ENCODE data around the gene LRRC75A.
"Not testable (repeated sequence)": the region's sequence is repeated elsewhere in the genome, so short reads cannot be mapped to it uniquely, and the experiment has no call there.

DNA sequence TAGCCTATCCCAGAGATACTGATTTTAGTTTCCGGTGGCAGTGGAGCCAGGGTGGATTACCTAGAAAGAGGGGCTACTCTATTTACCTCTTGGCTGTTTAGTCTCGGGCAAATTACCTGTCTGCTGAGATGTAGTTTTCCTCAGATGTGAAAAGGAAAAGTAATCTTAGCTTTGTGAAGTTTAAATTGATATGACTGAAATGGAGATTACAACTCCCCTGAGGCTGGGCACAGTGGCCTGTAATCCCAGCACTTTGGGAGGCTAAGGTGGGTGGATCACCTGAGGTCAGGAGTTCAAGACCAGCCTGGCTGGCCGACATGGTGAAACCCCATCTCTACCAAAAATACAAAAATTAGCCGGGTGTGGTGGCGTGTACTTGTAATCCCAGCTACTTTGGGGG is 51.6 kb downstream of the LRRC75A start:
- not testable (repeated sequence) for TF ChIP-seq CHD2 (IDR thresholded peaks at IDR 0.05; ENCODE audit: low read length); POLR2A (IDR thresholded peaks at IDR 0.05; ENCODE audit: control extremely low read depth in 1 of 2, low read depth in 2 of 2, low read length in 2 of 2); ZNF274 (IDR thresholded peaks at IDR 0.05; ENCODE audit: borderline replicate concordance, extremely low read depth, low read length); SRF (IDR thresholded peaks at IDR 0.05; ENCODE audit: low read depth, low read length); POLR2AphosphoS5 (IDR thresholded peaks at IDR 0.05; ENCODE audit: low read depth, low read length); POU5F1 (IDR thresholded peaks at IDR 0.05; ENCODE audit: low read depth, low read length)
- TF ChIP-seq, protein P1, sequence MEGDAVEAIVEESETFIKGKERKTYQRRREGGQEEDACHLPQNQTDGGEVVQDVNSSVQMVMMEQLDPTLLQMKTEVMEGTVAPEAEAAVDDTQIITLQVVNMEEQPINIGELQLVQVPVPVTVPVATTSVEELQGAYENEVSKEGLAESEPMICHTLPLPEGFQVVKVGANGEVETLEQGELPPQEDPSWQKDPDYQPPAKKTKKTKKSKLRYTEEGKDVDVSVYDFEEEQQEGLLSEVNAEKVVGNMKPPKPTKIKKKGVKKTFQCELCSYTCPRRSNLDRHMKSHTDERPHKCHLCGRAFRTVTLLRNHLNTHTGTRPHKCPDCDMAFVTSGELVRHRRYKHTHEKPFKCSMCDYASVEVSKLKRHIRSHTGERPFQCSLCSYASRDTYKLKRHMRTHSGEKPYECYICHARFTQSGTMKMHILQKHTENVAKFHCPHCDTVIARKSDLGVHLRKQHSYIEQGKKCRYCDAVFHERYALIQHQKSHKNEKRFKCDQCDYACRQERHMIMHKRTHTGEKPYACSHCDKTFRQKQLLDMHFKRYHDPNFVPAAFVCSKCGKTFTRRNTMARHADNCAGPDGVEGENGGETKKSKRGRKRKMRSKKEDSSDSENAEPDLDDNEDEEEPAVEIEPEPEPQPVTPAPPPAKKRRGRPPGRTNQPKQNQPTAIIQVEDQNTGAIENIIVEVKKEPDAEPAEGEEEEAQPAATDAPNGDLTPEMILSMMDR (IDR thresholded peaks at IDR 0.05; ENCODE audit: control extremely low read depth in 1 of 3, insufficient read depth in 1 of 3, low read depth in 1 of 3, low read length in 3 of 3), result not testable (repeated sequence)

Measured in H1 (cell line).